GM10266 (cell line): Measurements from ENCODE around the gene TMEM202.
"Not testable (repeated sequence)": the region's sequence is repeated elsewhere in the genome, so short reads cannot be mapped to it uniquely, and the experiment has no call there.

ENCODE experiments used
- DNase-seq: peaks from one replicate; pipeline ENCODE4 v3.0.0; 2012; ENCODE audit errors: extremely low spot score
- CTCF ChIP-seq: IDR thresholded peaks from 2 replicates; pipeline ENCODE4 v1.5.1; 2012; ENCODE audit warnings: mild to moderate bottlenecking, low read depth; ENCODE audit not compliant: control insufficient read depth, insufficient read depth; ENCODE audit errors: missing control alignments

Gene TMEM202

GRCh38 chr15:72379856-72380430 is 18.2 kb upstream of the TMEM202 start:
- no peak for DNase-seq
- TF ChIP-seq CTCF, result no peak

DNA sequence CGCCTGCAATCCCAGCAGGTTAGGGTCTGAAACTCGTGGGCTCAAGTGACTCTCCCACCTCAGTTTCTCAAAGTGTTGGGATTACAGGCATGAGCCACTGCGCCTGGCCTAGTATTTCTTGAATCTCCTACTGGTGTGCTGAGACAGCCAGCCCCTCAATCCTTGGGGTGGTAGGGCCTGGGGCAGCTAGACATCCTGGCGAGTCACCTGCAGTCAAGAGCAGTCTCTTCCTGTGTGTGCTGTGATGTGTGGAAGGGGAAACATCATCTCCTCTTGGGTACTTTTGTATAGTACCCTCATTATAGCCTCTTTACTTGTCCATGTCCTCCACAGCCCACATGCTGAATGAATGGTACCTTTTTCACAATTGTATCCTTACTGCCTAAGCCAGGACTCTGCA is 17.4 kb upstream of the TMEM202 start:
- no peak for TF ChIP-seq CTCF
- no peak for DNase-seq

- TF ChIP-seq CTCF, result no peak
- no peak for DNase-seq
Observed at GRCh38 chr15:72382146-72382545, 16.0 kb upstream of the TMEM202 start.

- TF ChIP-seq CTCF, result no peak
- no peak for DNase-seq
Observed at GRCh38 chr15:72387741-72388140, 10.4 kb upstream of the TMEM202 start.

DNA sequence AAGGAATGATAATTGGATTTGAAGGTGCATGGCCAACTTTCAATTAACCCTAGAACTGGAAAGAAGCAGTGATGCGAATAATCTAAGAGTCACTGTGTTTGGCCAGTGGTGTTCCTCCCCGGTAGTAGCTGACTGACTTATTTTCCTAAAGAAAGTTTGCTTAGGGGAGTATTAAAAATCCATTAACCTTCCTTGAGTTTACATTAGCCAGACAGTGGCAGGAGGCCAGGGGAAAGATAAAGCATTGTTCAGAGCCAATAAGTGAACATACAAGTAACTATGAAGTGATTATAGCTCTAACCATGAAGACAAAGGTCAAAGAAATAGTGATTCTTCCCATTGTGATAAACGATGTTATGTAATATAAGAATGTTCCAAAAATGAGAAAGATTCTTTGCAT is 8.9 kb upstream of the TMEM202 start:
- TF ChIP-seq CTCF, result no peak
- no peak for DNase-seq

DNA sequence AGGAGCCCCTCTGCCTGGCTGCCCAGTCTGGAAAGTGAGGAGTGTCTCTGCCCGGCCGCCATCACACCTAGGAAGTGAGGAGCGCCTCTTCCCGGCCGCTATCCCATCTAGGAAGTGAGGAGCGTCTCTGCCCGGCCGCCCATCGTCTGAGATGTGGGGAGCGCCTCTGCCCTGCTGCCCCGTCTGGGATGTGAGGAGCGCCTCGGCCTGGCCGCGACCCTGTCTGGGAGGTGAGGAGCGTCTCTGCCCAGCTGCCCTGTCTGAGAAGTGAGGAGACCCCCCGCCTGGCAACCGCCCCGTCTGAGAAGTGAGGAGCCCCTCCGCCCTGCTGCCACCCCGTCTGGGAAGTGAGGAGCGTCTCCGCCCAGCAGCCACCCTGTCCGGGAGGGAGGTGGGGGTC is 1.8 kb upstream of the TMEM202 start:
- DNase-seq, result not testable (repeated sequence)

GRCh38 chr15:72398648-72399047 is 543 bp downstream of the TMEM202 start:
- no peak for DNase-seq

More at GRCh38 chr15:72398648-72399047, 543 bp downstream of the TMEM202 start:
- no peak for TF ChIP-seq CTCF
